A673 (cell line): Measurements from ENCODE around the gene SIGLEC7.

Experiments used
- CTCF ChIP-seq: fragments of 300-800, 200-600 bp; sonication (generic); conservative IDR thresholded peaks from 2 replicates; pipeline ENCODE4 v1.5.1; 2017; ENCODE audit warnings: low read depth, mild to moderate bottlenecking, antibody characterized with exemption, low read length, moderate library complexity, mixed read lengths
- EZH2 ChIP-seq: fragments of 200-600 bp; sonication (generic); IDR thresholded peaks from 2 replicates; pipeline ENCODE4 v1.6.1; 2017; ENCODE audit warnings: borderline replicate concordance, low read depth, mild to moderate bottlenecking, mixed read lengths, antibody characterized with exemption, low read length; ENCODE audit not compliant: poor library complexity, severe bottlenecking

- TF ChIP-seq CTCF (no peak), EZH2 (no peak)
Observed at GRCh38 chr19:51114087-51114729, 27.9 kb upstream of the SIGLEC7 start.
